Mesendoderm (in vitro differentiated cells): Measurements from ENCODE around the gene VPS33B.

Experiments used
- DNase-seq: peaks from one replicate; pipeline ENCODE4 v3.0.0; 2013
- H2AK5ac ChIP-seq: 2 replicates; pipeline ENCODE4 v1.6.1; 2013; ENCODE audit warnings: low read length, inconsistent platforms
- H2BK120ac ChIP-seq: 2 replicates; pipeline ENCODE4 v1.6.1; 2013; ENCODE audit warnings: low read depth, mild to moderate bottlenecking, low read length, moderate library complexity, mixed read lengths
- H2BK15ac ChIP-seq: replicated peaks from 2 replicates; pipeline ENCODE4 v1.6.1; 2013; ENCODE audit warnings: low read depth, mild to moderate bottlenecking, moderate library complexity
- H2BK5ac ChIP-seq: 2 replicates; pipeline ENCODE4 v1.6.1; 2013; ENCODE audit warnings: low read length, inconsistent platforms
- H3K18ac ChIP-seq: 2 replicates; pipeline ENCODE4 v1.6.1; 2013; ENCODE audit warnings: mild to moderate bottlenecking, low read length, mixed read lengths
- H3K23ac ChIP-seq: one replicate; pipeline ENCODE4 v1.6.1; 2013; ENCODE audit warnings: low read length
- H3K27ac ChIP-seq: 2 replicates; pipeline ENCODE4 v1.5.1; 2013; ENCODE audit warnings: low read depth, mild to moderate bottlenecking, inconsistent platforms, low read length, moderate library complexity
- H3K27me3 ChIP-seq: 2 replicates; pipeline ENCODE4 v1.6.1; 2013; ENCODE audit warnings: low read length, control low read depth, mild to moderate bottlenecking, inconsistent platforms; ENCODE audit not compliant: insufficient read depth, poor library complexity
- H3K36me3 ChIP-seq: 2 replicates; pipeline ENCODE4 v1.6.1; 2013; ENCODE audit warnings: low read length, inconsistent platforms; ENCODE audit not compliant: control insufficient read depth, insufficient read depth
- H3K4ac ChIP-seq: one replicate; pipeline ENCODE4 v1.6.1; 2013; ENCODE audit warnings: low read depth, mild to moderate bottlenecking, low read length, moderate library complexity
- H3K4me1 ChIP-seq: 2 replicates; pipeline ENCODE4 v1.6.1; 2013; ENCODE audit warnings: low read depth, low read length, inconsistent platforms; ENCODE audit not compliant: control insufficient read depth
- H3K4me2 ChIP-seq: 2 replicates; pipeline ENCODE4 v1.6.1; 2013; ENCODE audit warnings: low read length
- H3K4me3 ChIP-seq: 2 replicates; pipeline ENCODE4 v1.5.1; 2013; ENCODE audit warnings: mild to moderate bottlenecking, low read length
- H3K56ac ChIP-seq: one replicate; pipeline ENCODE4 v1.6.1; 2013; ENCODE audit warnings: low read length
- H3K79me1 ChIP-seq: 2 replicates; pipeline ENCODE4 v1.6.1; 2013; ENCODE audit warnings: low read length, inconsistent platforms
- H3K79me2 ChIP-seq: 2 replicates; pipeline ENCODE4 v1.6.1; 2013; ENCODE audit warnings: mild to moderate bottlenecking, low read length; ENCODE audit not compliant: control insufficient read depth, insufficient read depth
- H3K9ac ChIP-seq: 2 replicates; pipeline ENCODE4 v1.6.1; 2013; ENCODE audit warnings: low read length, inconsistent platforms
- H4K5ac ChIP-seq: one replicate; pipeline ENCODE4 v1.6.1; 2013; ENCODE audit warnings: low read length
- H4K8ac ChIP-seq: one replicate; pipeline ENCODE4 v1.6.1; 2013; ENCODE audit warnings: low read depth, mild to moderate bottlenecking, control low read depth, low read length, moderate library complexity
- WGBS: extraction: QIAGEN DNeasy Blood & Tissue Kit; methylation state at CpG from one replicate; pipeline ENCODE4 v1.1.7; 2013; ENCODE audit warnings: low lambda C conversion rate, missing lambda C conversion rate; ENCODE audit not compliant: insufficient coverage; ENCODE audit errors: extremely low coverage; 5-methylcytosine and 5-hydroxymethylcytosine counted together

VPS33B gene

DNA sequence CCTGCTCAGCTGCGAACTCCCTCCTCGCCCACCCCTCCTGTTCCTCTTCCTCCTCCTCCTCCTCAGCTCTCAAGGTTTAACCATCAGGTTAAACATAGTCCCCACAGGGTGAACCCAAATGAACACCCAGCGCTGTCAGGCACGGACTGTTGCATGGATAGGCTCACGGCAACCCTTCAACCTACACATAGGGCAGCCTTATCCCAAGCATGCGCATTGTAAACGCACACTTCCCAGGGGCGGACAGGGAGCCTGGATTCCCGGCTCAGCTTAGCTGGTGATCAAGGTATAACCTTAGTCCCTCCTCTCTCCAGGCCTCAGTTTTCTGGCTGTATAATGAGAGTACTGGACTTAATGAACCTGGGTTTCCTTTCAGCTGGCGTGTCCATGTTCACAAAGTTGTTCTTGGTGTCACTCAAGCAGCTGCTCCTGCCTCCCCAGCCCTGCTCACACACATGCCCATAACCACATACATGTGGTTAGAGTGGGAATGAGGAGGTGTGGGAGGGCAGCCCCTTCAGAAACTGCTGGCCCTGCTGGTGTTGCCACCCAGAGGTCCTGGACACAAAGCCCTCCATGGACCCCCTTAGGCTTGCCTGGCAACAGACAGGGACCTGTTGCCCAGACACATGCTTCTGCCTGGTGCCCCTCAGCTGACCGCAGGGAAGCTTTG, 20.9 kb upstream of the VPS33B start:
- no peaks in the 10 kb centered on the region for H3K79me2 ChIP-seq
- H2BK120ac ChIP-seq = no peak overlapping the region
- H3K27me3 ChIP-seq = no peaks in the 10 kb centered on the region
- no peak overlapping the region for H3K56ac ChIP-seq
- H3K79me1 ChIP-seq = no peaks in the 10 kb centered on the region
- WGBS = no CpG with 5 or more reads among the region's 11 CpGs
- H2BK15ac ChIP-seq = no peak overlapping the region
- no peak overlapping the region for H3K23ac ChIP-seq
- H3K27ac ChIP-seq = no peak overlapping the region
- no peak overlapping the region for H4K5ac ChIP-seq
- no peak for DNase-seq
- H3K4ac ChIP-seq = no peak overlapping the region
- H3K4me3 ChIP-seq = no peak overlapping the region
- no peak overlapping the region for H2AK5ac ChIP-seq
- no peak overlapping the region for H3K9ac ChIP-seq
- no peaks in the 10 kb centered on the region for H3K4me1 ChIP-seq
- H4K8ac ChIP-seq = no peak overlapping the region
- no peak overlapping the region for H3K18ac ChIP-seq
- H3K36me3 ChIP-seq = no peaks in the 10 kb centered on the region
- H2BK5ac ChIP-seq = no peak overlapping the region
- no peak overlapping the region for H3K4me2 ChIP-seq

GRCh38 chr15:91040856-91041255, 18.5 kb upstream of the VPS33B start:
- H3K4ac ChIP-seq = no peak overlapping the region
- no peaks in the 10 kb centered on the region for H3K4me1 ChIP-seq
- no CpG with 5 or more reads among the region's 8 CpGs for WGBS
- no peak overlapping the region for H3K27ac ChIP-seq
- no peak overlapping the region for H3K23ac ChIP-seq
- no peaks in the 10 kb centered on the region for H3K36me3 ChIP-seq
- no peaks in the 10 kb centered on the region for H3K27me3 ChIP-seq
- no peak overlapping the region for H2BK5ac ChIP-seq
- H2BK15ac ChIP-seq = no peak overlapping the region
- H2AK5ac ChIP-seq = no peak overlapping the region
- DNase-seq = no peak
- H3K18ac ChIP-seq = no peak overlapping the region
- no peak overlapping the region for H3K9ac ChIP-seq
- no peak overlapping the region for H2BK120ac ChIP-seq
- no peaks in the 10 kb centered on the region for H3K79me2 ChIP-seq
- H4K5ac ChIP-seq = no peak overlapping the region
- no peaks in the 10 kb centered on the region for H3K79me1 ChIP-seq
- H3K4me3 ChIP-seq = no peak overlapping the region
- H3K56ac ChIP-seq = no peak overlapping the region
- no peak overlapping the region for H4K8ac ChIP-seq
- no peak overlapping the region for H3K4me2 ChIP-seq

GRCh38 chr15:91039996-91040395, 17.6 kb upstream of the VPS33B start:
- H4K8ac ChIP-seq = no peak overlapping the region
- H2BK120ac ChIP-seq = no peak overlapping the region
- no peak overlapping the region for H3K27ac ChIP-seq
- no peak overlapping the region for H3K4me2 ChIP-seq
- H4K5ac ChIP-seq = no peak overlapping the region
- no peaks in the 10 kb centered on the region for H3K27me3 ChIP-seq
- H3K79me2 ChIP-seq = no peaks in the 10 kb centered on the region
- H2BK5ac ChIP-seq = no peak overlapping the region
- H3K9ac ChIP-seq = no peak overlapping the region
- no peaks in the 10 kb centered on the region for H3K79me1 ChIP-seq
- no CpG with 5 or more reads among the region's 3 CpGs for WGBS
- no peak overlapping the region for H3K4ac ChIP-seq
- DNase-seq = no peak
- no peak overlapping the region for H3K18ac ChIP-seq
- H3K4me1 ChIP-seq = no peaks in the 10 kb centered on the region
- H3K56ac ChIP-seq = no peak overlapping the region
- no peak overlapping the region for H3K4me3 ChIP-seq
- H3K23ac ChIP-seq = no peak overlapping the region
- H2AK5ac ChIP-seq = no peak overlapping the region
- no peaks in the 10 kb centered on the region for H3K36me3 ChIP-seq
- H2BK15ac ChIP-seq = no peak overlapping the region

- Histone ChIP-seq H3K9ac (no peak overlapping the region), H3K27ac (no peak overlapping the region), H3K23ac (no peak overlapping the region), H3K4me2 (no peak overlapping the region), H2BK5ac (no peak overlapping the region), H3K4me3 (no peak overlapping the region), H3K27me3 (no peaks in the 10 kb centered on the region), H2BK15ac (no peak overlapping the region), H3K36me3 (no peaks in the 10 kb centered on the region), H3K56ac (peak overlapping the region; percentile 64), H3K79me1 (no peaks in the 10 kb centered on the region), H2AK5ac (no peak overlapping the region), H3K18ac (no peak overlapping the region), H3K79me2 (no peaks in the 10 kb centered on the region), H3K4ac (no peak overlapping the region), H4K8ac (no peak overlapping the region), H3K4me1 (no peaks in the 10 kb centered on the region), H4K5ac (no peak overlapping the region), H2BK120ac (no peak overlapping the region)
- no CpG with 5 or more reads among the region's 12 CpGs for WGBS
- peak; percentile 91 for DNase-seq
Observed at GRCh38 chr15:91032919-91033803, 10.8 kb upstream of the VPS33B start.

GRCh38 chr15:91031796-91032195, 9.4 kb upstream of the VPS33B start:
- H4K8ac ChIP-seq = no peak overlapping the region
- no CpG with 5 or more reads among the region's 10 CpGs for WGBS
- H3K4ac ChIP-seq = no peak overlapping the region
- H3K18ac ChIP-seq = no peak overlapping the region
- no peak overlapping the region for H3K23ac ChIP-seq
- no peak overlapping the region for H3K56ac ChIP-seq
- H3K79me2 ChIP-seq = no peaks in the 10 kb centered on the region
- no peak overlapping the region for H3K4me2 ChIP-seq
- no peak overlapping the region for H2BK120ac ChIP-seq
- no peaks in the 10 kb centered on the region for H3K4me1 ChIP-seq
- no peak overlapping the region for H3K4me3 ChIP-seq
- H3K36me3 ChIP-seq = no peaks in the 10 kb centered on the region
- no peak overlapping the region for H3K27ac ChIP-seq
- DNase-seq = no peak
- H3K79me1 ChIP-seq = no peaks in the 10 kb centered on the region
- no peaks in the 10 kb centered on the region for H3K27me3 ChIP-seq
- H2BK15ac ChIP-seq = no peak overlapping the region
- no peak overlapping the region for H3K9ac ChIP-seq
- no peak overlapping the region for H4K5ac ChIP-seq
- no peak overlapping the region for H2AK5ac ChIP-seq
- no peak overlapping the region for H2BK5ac ChIP-seq
